NCI-H2081 (cell line): ENCODE measurements around the gene ADD2.

ENCODE experiments used
- DNase-seq, 2 experiments: peaks; one replicate each; lab custom pipeline; 2025; lab: John Stamatoyannopoulos, UW

The ADD2 gene

GRCh38 chr2:70719231-70719630, 48.8 kb downstream of the ADD2 start:
- no peak for DNase-seq

DNA sequence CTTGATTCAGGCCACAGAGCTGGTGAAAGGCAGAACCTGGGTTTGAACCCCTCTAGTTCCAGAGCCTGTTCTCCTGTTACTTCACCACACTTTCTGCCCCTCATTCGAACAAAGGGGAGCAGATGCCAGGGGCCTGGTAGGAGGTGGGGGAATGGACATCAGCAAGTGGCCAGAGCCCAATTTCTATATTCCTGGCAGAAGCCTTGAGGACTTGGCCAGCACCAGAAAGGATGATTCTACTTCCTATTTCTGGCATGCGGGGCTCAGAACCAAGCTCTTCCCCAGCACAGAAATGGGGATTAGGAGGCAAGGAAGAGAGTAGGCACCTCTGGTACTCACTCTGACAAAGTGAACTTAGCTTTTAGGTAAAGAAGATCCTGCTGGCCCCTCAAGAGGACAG, 49.3 kb downstream of the ADD2 start:
- no peak for DNase-seq

GRCh38 chr2:70718241-70718640, 49.8 kb downstream of the ADD2 start:
- no peak for DNase-seq

GRCh38 chr2:70717431-70718038, 50.5 kb downstream of the ADD2 start:
- DNase-seq = no peak

DNA sequence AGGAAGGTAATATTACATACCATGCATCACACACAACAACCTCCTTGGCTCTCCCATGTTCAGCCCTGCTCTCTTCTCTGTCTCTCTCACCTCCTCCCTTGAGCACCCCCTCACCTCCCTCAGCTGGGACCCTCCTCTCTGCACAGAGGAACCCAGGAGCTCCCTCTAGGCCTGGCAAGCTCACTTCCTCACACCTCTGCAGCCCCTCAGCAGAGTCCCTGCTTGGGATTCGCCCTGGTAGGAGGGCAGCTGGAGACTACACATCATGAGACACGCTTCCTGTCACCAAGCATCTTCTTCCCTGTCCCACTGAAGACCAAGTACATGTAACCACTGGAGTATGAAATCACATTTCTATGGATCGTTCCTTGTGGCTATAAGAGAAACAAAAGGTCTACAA, 51.0 kb downstream of the ADD2 start:
- DNase-seq = no peak

DNA sequence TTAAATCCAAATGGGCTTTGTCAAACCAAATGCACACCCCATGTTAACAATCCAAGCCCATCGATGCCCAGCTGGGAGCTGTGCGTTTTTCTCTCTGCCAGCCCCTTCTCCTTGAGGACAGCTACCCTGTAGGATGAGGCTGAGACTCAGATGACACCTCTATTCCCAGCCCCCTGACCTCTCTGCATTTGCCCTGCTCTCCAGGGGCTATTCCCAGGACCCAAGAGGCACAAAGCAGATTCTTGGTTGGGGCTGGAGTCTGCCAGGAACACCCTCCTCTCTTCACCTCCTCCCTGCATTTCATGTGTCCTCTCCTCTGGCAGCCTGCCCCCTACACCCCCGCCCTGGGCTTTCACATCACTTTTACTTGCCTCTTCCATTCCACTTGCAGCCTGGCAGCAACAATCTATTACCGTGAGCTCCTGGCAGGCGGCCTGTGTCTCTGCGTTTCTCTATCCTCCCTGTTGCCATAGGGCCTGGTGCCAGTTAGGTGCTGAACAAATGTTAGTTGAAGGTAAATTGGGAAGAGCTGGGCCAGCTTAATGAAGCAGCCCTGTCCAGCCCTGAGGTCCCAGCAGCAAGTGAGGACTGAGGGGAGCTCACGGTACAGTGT, 51.8 kb downstream of the ADD2 start:
- peak; percentile 21 to 24 for DNase-seq

GRCh38 chr2:70715071-70715985, 52.7 kb downstream of the ADD2 start:
- no peak for DNase-seq

GRCh38 chr2:70714141-70714905, 53.7 kb downstream of the ADD2 start:
- no peak for DNase-seq

DNA sequence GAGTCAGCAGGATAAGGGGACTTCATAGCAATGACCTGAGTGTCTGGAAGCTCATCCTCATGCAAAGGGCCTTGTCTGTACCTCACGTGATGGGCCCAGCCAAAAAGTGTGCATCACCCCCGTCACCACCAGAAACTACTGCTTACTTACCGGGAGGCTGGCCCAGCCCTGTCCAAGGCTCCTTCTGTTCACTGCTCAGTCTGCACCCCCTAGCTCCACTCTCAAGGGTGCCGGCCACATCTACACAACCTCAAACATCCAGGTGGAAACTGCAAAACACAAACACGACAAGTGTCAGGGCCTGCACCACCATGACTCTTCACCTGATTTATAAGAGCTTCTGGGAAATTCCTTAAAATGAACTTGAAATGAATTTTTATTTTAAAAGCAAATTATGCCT, 55.1 kb downstream of the ADD2 start:
- no peak for DNase-seq

DNA sequence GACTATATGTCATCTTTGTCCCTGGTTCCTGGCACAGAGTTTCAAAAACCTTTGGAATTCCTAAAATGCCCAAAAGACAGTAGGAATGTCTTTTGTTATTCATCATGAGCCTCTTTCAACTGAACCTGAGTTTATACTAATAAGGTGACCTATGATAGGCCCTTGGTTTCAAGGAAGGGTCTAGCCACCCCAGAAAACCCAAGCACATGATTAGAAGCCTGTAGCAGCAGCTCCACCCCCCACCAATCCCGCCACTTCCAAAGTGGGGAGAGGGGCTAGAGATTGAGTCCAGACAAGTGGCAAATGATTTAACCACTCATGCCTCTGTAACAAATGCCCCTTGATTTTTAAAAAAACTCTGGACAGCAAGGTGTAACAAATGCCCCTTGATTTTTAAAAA, 56.8 kb downstream of the ADD2 start:
- DNase-seq = no peak

DNA sequence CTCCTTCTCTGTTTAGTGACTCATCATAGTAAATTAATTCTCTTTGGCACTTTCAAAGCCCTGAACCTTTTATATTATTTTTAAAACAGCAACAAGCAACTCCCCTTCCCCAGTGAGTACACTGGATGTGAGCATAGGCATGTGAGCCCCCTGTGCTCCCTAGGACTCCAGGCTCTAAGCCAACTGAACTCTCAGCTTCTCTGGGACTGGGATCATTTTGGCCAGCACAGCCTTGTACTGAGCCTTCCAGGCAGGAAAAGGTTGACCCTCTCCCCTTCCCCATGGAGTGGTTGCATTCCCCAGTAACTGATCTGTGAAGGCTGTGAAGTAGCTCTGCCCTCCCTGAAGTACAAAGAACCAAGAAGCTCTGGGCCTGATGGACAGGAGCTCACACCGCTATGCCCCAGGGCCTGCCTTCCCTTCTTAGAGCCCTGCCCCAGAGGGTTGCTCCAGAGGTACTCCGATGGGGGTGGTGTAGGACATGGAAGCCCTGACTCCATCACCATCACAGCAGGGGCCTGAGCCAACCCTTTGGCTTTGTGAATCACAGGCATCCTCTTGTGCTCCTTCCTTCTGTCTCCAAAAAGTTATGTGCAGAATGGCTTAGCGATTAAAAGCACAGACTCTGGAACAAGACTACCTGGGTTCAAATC, 57.8 kb downstream of the ADD2 start:
- DNase-seq = no peak

- no peak for DNase-seq
These were observed 58.5 kb downstream of the ADD2 start for GRCh38 chr2:70709275-70710037.

DNA sequence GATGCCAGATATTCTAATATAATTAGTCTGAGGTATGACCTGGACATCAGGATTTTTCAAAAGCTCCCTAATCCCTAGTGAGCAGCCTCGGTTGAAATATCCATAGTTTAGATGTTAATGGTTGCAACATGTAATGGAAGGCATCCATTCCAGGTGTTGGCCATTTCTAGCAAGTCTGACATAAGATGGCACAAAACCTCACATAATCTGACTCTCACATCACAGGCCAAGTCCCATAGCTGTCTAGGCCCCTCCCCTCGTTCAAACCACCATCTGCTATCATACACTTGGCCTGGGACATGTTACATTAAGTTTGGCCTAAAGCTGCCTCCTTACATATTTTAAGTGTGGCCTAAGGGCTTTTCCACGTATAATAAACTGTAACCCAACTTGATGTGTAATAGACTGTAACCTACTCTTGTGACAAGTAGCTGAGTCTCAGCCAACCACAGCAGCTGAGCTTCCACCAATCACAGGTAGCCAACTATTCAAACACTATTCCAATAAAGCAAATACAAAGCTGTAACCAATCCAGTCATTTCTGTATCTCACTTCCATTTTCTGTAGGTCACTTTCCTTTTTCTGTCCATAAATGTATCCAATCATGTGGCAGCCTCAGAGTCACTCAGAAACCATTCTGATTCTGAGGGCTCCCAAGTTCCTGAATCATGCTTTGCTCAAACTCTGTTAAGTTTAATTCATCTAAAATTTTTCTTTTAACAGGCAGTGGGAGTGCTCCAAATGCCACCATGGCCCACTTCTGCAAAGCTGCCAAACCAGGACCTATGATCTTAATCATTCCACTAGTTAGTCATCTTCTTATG, 59.4 kb downstream of the ADD2 start:
- no peak for DNase-seq

- DNase-seq = no peak
These were observed 60.3 kb downstream of the ADD2 start for GRCh38 chr2:70707706-70708105.

DNA sequence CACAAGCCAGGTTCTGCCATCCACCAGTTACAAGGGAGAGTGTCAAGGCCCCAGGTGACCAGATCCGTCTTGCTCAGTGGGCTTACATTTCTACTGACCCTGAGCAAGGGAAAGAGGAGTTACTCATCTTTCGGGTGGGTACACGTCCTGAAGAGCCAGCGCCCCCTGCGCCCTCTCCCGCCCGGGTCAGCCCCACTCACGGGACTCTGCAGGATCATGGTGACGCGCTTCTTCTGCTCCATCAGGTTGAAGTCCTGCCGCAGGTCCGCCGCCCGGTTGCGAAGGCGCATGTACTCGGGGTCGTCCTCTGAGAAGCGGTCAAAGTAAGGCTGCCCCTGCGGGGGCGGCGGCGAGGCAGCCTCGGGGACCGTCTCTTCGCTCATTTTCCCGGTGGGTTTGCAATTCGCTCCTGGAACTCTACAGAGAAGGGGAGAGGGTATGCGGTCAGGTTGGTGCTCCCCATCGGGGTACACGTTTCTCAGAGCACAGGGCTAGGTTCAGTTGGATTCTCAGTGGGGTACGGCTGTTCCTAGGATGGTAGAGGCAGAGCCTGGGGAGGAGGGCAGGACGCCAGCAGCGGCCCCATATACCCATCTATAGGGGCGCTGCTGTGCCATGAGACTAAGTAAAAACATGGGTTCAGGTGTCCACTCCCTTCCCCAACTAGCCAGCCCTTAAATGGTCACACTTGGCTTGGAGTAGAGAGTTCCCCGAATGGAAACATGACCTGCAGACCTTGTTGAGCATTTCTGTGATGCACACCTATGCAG, 61.8 kb downstream of the ADD2 start:
- no peak for DNase-seq

- no peak for DNase-seq
These were observed 62.7 kb downstream of the ADD2 start for GRCh38 chr2:70705160-70705850.

DNA sequence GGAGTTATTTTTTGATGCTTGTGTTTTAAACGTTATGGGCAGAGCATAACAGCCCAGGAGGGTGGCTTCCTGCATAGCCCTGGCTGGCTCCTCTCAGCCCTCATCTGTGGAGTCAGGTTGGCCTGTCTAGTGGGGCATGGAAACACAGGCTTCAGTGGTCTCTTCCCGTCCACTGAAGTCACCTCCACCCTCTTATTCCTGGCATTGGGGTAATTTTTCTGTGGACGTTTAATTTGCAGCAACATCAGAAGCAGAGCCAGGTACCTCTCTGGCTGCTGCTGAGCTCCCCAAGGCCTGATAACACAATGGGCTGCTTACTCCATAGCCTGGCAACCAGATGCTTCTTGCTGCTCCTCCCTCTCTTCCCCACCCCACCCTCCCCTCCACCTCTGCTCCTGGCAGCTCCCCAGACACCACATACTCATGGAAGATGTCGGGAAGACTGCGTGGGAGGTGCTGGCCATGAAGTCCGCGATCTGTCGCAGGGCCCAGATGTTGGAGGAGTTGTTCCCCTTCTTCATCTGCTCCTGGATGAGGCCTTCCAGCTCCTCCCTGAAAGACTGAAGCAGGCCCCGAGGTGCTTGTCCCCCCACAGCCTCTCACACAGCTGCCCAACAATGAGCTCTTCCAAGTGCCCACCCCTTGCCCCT, 64.0 kb downstream of the ADD2 start:
- no peak for DNase-seq

DNA sequence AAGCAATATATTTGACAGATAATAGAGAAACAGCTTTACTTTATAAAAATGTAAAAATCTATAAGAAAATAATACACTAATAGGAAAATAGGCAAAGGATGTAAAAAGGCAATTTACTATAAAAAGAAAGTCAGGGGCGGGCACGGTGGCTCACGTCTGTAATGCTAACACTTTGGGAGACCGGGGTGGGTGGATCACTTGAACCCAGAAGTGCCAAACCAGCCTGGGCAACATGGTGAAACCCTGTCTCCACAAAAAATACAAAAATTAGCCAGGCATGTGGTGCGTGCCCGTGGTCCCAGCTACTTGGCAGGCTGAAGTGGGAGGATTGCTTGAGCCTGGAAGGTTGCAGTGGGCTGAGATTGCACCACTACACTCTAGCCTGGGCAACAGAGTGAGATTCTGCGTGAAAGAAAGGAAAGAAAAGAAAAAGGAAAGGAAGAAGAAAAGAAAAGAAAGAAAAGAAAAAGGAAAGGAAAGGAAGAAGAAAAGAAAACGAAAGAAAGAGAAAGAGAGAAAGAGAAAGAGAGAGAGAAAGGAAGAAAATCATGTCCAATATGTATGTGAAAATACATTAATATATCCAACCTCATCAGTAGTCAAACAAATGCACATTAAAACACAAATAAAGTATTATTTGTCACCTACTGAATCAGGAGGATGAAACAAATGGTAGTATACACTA, 65.1 kb downstream of the ADD2 start:
- no peak for DNase-seq
